HG03066 (cell line): ENCODE results near the gene B3GALT6.
A peak's percentile ranks its signal among the peaks of the same experiment; 100 is the strongest.

Experiments
- ATAC-seq: cut with Tn5 transposase; IDR thresholded peaks from one replicate; pipeline ENCODE4 v1.9.1; 2021; ENCODE audit warnings: low read depth; ENCODE audit not compliant: unreplicated experiment

Gene B3GALT6

GRCh38 chr1:1259540-1259939 is 27.5 kb downstream of the B3GALT6 start:
- no peak for ATAC-seq

DNA sequence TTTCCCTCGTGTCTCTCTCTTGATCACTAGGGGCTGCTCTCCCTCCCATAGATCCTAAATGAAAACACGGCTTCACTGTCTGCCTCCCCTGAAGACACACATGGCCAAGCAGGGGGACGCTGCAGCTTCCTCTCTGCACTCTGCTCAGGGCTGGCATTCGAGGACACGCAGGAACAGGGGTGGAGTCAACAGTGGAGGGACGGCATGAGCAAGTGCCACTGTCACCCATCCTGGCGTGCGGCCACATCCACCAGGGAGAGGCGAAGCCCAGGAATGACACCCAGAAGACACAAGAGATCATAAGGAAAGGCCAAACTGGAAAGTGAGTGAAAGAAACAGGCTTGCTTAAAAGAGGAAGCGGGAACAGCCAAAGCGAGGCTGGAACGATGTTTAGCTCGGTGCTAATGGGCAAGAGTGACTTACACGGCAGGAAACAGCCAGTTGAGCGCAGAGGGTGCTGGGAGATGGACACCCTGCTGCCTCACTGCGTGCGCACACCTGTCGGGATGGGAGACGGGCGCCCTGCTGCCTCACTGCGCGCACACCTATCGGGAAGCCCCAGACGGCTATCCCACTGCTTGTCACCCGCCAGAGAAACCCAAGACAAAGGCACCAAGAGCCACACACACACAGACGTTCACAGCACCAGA is 28.0 kb downstream of the B3GALT6 start:
- ATAC-seq = no peak

GRCh38 chr1:1260843-1261560 is 29.0 kb downstream of the B3GALT6 start:
- ATAC-seq = no peak

DNA sequence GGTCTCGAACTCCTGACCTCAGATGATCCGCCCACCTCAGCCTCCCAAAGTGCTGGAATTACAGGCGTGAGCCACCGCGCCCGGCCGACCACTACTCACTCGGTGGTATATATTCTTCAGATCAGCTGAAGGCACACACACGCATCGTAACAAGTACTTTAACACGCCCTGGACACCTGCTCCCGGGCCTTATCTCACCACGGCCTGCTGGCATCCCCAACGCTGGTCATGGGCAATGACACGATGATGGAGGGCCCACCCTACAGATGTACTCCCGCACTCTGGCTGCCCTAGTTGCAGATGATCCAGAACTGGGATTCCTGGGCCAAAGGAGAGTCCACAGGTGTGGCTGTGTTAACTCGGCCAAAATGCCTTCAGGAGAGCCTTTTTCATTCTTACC is 30.0 kb downstream of the B3GALT6 start:
- ATAC-seq = no peak

DNA sequence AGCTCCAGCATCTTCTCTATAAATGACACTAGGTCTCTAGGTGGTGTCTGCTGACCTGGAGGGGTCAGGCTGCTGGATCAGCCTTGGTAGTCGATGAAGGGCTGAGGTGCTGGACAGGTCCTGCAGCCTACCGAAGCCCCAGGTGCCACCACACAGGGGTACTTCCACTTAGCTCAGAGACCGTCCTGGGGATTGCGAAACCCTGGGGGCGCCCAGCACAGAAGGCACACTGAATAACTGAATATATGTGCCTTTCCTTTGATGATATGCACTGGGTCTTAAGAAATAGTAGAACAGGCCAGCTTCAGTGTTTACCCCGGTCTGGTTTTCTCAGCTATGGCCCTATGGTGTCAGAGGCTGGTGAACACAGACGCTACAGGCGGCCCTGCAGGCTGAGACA is 30.7 kb downstream of the B3GALT6 start:
- no peak for ATAC-seq

DNA sequence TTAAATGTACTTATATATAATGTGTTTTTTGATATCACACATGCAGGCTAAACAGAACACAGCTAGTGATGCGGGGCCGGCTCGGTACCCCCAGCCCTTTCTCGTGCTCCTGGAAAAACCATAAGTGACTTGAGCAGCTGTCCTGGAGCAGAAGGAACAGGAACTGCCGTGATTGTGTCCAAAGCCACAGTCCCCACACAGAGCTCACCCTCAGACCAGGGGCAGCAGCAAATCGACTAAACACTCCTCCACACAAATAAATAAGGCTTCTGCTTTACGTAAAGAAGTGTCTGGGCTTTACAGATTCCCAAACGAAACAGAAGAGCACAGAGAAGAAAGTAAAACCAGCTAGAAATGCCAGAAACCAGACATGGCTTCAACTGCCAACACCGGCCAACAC is 32.0 kb downstream of the B3GALT6 start:
- ATAC-seq = no peak

DNA sequence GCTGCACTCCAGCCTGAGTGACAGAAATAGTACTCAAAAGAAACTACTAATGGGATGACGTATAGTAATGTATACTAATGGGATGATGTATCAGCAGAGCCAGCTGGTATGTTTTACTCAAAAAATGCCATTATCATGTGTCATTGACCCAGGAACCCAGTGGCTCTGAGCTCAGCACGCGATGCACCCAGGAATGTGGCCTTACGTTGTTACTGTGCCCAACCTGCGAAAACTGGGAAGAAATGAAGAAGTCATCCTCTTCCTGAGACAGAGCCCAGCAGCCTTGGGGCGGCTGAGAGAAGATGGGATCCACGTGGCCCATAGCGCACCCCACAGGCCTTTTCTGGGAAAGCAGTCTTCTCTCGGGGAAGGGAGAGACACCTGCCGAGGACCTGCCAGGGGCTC is 32.8 kb downstream of the B3GALT6 start:
- ATAC-seq = no peak

GRCh38 chr1:1267488-1268283 is 35.6 kb downstream of the B3GALT6 start:
- no peak for ATAC-seq

DNA sequence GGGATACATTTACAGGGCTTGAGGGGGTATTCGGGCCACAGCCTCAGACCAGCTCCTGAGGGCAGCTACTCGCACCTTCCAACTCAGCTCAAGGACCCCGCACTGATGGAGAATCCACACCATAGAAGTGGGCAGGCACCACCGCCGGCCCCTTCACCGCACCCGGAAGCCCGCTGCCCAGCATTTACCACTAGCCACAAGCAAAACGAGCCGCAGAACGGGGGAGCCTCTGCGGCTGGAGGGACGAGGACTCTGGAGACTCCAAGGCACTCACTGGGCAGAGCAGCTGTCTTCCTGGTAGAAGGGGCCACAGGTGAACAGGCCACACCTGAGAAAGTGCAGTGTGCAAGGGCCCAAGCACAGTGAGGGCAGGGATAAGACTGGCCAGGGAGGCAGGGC is 36.2 kb downstream of the B3GALT6 start:
- ATAC-seq = no peak

DNA sequence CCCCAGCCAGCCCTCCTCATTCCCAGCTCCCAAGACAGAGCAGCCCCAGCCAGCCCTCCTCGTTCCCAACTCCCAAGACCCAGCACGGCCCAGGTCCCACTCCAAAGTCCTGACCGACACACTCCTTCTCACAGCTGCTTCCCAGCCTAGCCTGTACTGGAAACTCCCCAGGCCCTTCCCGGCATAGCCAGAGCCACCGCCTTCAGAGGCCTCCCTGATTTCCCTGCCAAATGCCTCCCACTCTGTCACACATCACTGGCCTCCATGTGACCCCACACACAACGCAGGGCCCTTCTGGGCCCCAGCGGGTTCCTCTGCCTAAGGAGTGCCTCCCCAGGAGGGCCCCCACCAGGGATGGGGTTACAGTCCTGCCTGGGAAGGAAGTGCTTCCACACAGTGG is 38.8 kb downstream of the B3GALT6 start:
- ATAC-seq = no peak

DNA sequence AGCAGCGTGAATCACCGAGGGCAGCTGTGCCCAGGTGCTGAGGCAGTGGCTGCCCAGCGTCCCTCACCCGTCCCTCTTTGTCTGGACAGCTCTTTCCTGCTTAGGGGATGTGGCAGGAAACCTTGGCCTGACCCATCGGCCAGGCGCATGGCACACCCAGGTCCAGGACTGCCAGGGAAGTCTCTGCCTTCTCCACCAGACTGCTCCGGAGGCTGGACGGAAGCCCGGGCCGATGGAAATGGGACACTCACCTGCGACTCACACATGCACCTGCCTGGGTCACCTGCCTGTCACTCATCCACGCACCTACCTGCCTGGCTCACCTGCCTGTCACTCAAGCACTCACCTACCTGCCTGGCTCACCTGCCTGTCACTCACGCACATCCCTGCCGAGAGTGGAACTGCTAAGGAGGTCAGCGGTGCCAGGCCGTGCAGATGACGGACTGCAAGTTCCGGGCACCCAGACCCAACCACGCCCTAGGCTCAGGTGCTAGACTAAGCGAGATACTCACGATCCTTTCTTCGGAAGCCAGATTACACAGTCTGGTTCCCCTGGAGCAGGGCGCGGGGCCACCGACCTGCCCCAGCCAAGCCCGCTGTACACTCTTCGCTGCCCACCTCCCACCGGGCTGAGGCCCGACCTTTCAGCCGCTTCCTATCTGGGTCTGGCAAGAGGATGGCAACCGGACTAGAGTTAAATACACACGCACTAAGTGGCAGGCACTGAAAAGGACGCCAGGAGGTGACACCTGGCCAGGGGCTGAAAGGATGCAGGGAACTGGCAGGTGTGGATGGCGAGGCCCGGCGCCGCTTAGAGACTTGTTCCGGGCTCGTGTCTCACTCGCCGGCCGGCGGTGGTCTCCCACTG is 40.5 kb downstream of the B3GALT6 start:
- ATAC-seq = no peak

DNA sequence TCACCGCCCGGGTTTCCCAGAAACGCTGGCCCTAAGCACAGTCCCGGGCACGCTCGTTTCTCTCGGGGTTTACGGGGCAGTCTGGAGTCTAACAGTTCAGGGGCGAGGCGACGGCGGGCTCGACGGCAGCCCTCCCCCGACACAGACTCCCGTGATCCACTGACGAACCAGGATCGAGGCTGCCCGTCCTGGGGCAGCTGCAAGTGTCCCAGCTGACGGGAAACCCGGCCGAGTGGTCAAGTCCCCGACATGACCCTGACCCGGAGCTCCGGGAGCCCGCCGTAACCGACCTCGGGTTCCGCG is 41.1 kb downstream of the B3GALT6 start:
- ATAC-seq = peak; percentile 11

GRCh38 chr1:1273512-1274298 is 41.7 kb downstream of the B3GALT6 start, which contains the start of gene UBE2J2:
Gene UBE2J2, minus strand, starts transcription at chr1:1273854. Its CDS starts 5,862 bp downstream, at chr1:1267992.
- peak; percentile 75 for ATAC-seq

GRCh38 chr1:1274299-1274930 is 42.4 kb downstream of the B3GALT6 start:
- no peak for ATAC-seq

- no peak for ATAC-seq
Measured at GRCh38 chr1:1274931-1275431, 42.9 kb downstream of the B3GALT6 start.

DNA sequence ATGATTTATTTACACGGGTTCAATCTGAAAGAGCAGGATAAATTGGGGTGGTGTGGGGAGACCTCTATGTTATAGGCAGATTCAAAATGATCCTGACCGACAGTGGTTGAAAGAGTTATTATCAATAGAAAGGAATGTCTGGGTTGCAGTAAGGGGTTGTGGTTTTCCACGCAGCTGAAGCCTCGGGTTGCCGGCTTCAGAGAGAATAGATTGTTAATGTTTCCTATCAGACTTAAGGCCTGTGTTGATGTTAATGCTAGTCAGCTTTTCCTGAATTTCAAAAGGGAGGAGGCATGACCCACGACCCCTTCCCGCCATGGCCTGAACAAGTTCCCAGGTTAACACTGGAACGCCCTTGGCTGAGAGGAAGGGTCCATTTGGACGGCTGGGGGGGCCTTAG is 43.8 kb downstream of the B3GALT6 start:
- ATAC-seq = no peak

GRCh38 chr1:1278620-1279019 is 46.6 kb downstream of the B3GALT6 start:
- ATAC-seq = no peak

- no peak for ATAC-seq
Measured at GRCh38 chr1:1279028-1279427, 47.0 kb downstream of the B3GALT6 start.

GRCh38 chr1:1280782-1281481 is 48.9 kb downstream of the B3GALT6 start:
- no peak for ATAC-seq
